ENCODE results near the gene MYCBP2.

DNA sequence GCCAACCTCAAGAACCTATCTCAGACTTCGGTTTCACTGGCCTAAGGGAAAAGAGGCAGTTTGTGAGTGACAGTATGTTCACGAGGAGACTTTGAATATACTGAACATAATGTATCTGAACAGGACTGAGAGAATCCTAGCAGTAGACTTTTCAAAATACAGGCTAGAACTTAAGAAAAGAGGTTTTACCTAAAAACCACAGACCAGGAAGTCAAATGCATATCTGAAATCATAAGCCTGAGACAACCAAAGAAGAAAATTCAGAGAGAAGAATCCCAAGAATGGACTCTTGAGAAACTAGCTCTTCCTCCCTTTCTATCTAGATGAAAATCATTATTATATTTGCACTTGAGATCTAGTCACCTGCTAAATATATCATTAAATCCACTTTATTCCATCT is 17.6 kb downstream of the MYCBP2 start:
- TF ChIP-seq, protein P1, sequence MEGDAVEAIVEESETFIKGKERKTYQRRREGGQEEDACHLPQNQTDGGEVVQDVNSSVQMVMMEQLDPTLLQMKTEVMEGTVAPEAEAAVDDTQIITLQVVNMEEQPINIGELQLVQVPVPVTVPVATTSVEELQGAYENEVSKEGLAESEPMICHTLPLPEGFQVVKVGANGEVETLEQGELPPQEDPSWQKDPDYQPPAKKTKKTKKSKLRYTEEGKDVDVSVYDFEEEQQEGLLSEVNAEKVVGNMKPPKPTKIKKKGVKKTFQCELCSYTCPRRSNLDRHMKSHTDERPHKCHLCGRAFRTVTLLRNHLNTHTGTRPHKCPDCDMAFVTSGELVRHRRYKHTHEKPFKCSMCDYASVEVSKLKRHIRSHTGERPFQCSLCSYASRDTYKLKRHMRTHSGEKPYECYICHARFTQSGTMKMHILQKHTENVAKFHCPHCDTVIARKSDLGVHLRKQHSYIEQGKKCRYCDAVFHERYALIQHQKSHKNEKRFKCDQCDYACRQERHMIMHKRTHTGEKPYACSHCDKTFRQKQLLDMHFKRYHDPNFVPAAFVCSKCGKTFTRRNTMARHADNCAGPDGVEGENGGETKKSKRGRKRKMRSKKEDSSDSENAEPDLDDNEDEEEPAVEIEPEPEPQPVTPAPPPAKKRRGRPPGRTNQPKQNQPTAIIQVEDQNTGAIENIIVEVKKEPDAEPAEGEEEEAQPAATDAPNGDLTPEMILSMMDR (conservative IDR thresholded peaks at IDR 0.05 in 1 of 2, IDR thresholded peaks at IDR 0.05 in 1 of 2; ENCODE audit: low read depth in 1 of 2, low read length in 2 of 2), result no peak
- TF ChIP-seq EZH2 (IDR thresholded peaks at IDR 0.05; ENCODE audit: low read length, missing control alignments), result no peak

Data from fibroblast of lung (primary cell).